Mucosa of descending colon (tissue), 3 donors: Measurements from ENCODE around the gene IRGQ. TPM values are rescaled to one million over a fixed set of nuclear protein-coding genes. Genes with fewer than 3 reads are reported as not detected.

ENCODE experiments used
- ATAC-seq: fragments of 200-7000 bp; cut with Tn5 transposase; one replicate; pipeline ENCODE4 v1.9.1; 2020; ENCODE audit warnings: mild to moderate bottlenecking, moderate library complexity
- DNase-seq, 3 donors: peaks; one replicate each; pipeline ENCODE4 v3.0.0-alpha.2; 2020
- H3K36me3 ChIP-seq: fragments of 200-600 bp; one replicate; pipeline ENCODE4 v1.8.0; 2021; ENCODE audit warnings: low read depth, mild to moderate bottlenecking
- H3K4me1 ChIP-seq: fragments of 200-600 bp; one replicate; pipeline ENCODE4 v1.8.0; 2021; ENCODE audit warnings: low read depth, mild to moderate bottlenecking
- H3K4me3 ChIP-seq: fragments of 200-600 bp; one replicate; pipeline ENCODE4 v1.8.0; 2021; ENCODE audit warnings: mild to moderate bottlenecking
- H3K9me3 ChIP-seq: fragments of 200-600 bp; one replicate; pipeline ENCODE4 v1.8.0; 2021; ENCODE audit warnings: mild to moderate bottlenecking
- intact Hi-C, 2 donors: fragments of 100-400 bp; cut with DNase I in 1 of 2; cut with micrococcal nuclease in 1 of 2; formaldehyde crosslinking; loops; one replicate each; pipeline versions ENCODE4 v1.11.0 to v1.11.1; 2022; cut with DNase I, micrococcal nuclease
- total RNA-seq, 3 donors: library from RNA; stranded (reverse); fragmentation: NEBNext Ultra II Directional in 2 of 3; extraction: Animal tissue kit (Norgen Biotek cat#: 25700) in 2 of 3; gene quantifications; one replicate each; pipeline versions ENCODE4 v1.2.1 to v1.2.4, GENCODE V29; 2021 to 2023
- TF ChIP-seq, protein P1 (sequence below): fragments of 200-600 bp; IDR thresholded peaks from one replicate; pipeline ENCODE4 v1.8.0; 2022; ENCODE audit warnings: antibody characterized with exemption, mild to moderate bottlenecking
- donor health status: DM: no; HTN: no; CAD: no; lungs with moderate emphysema.
- donor health status: DM: no; HTN: no; CAD: no.
- donor health status: DM: no; HTN: yes; CAD: no.

Gene IRGQ
- total RNA-seq, 3 donors from 2014 or later, result 18.9 to 29.4 (median 21.9) TPM

DNA sequence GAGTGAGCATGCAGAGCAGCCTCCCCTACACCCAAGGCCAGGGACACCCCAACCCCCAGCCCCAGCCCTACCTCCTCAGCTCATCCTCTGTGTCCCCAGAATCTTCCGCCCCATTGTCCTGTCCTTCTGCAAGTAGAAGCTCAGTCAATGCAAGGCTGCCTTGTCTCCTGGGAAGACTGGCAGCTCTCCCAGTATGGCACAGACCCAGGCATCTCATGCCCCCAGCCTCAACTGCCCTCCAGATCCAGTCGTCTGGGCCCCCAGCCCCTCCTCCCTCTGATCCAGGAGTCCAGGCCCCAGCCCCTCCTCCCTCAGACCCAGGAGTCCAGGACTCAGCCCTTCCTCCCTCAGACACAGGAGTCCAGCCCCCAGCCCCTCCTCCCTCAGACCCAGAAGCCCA, 50.0 kb downstream of the IRGQ start:
- ATAC-seq, result no peak
- intact Hi-C loops, result no loop called here
- no peaks in the 10 kb centered on the region for H3K4me1 ChIP-seq
- DNase-seq, result no peak
- no peaks in the 10 kb centered on the region for H3K36me3 ChIP-seq
- no peak overlapping the region for H3K4me3 ChIP-seq
- H3K9me3 ChIP-seq, result no peaks in the 10 kb centered on the region
- TF ChIP-seq, protein P1, sequence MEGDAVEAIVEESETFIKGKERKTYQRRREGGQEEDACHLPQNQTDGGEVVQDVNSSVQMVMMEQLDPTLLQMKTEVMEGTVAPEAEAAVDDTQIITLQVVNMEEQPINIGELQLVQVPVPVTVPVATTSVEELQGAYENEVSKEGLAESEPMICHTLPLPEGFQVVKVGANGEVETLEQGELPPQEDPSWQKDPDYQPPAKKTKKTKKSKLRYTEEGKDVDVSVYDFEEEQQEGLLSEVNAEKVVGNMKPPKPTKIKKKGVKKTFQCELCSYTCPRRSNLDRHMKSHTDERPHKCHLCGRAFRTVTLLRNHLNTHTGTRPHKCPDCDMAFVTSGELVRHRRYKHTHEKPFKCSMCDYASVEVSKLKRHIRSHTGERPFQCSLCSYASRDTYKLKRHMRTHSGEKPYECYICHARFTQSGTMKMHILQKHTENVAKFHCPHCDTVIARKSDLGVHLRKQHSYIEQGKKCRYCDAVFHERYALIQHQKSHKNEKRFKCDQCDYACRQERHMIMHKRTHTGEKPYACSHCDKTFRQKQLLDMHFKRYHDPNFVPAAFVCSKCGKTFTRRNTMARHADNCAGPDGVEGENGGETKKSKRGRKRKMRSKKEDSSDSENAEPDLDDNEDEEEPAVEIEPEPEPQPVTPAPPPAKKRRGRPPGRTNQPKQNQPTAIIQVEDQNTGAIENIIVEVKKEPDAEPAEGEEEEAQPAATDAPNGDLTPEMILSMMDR, result no peak

DNA sequence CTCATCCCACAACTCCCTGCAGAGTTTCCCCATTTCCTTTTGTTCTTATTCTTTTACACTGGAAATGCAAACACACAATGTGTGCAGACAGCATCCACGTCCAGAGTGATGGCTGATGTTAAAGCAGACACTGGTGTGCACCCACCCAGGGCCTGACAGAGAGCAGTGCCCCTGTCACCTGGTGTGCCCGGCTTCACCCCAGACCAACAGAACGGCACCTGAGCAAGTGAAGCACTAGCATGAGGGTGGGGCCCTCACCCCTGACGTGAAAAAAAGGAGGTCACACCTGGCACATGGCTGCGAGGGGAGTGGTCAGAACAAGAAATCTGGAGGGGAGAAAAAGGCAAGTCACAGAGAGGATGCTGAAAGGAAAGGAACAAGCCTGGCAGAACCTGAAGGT, 50.7 kb downstream of the IRGQ start:
- Histone ChIP-seq H3K9me3 (no peaks in the 10 kb centered on the region), H3K4me3 (no peak overlapping the region), H3K4me1 (no peaks in the 10 kb centered on the region), H3K36me3 (no peaks in the 10 kb centered on the region)
- intact Hi-C loops, result no loop called here
- ATAC-seq (no peak), DNase-seq (no peak)
- TF ChIP-seq, protein P1, result no peak

DNA sequence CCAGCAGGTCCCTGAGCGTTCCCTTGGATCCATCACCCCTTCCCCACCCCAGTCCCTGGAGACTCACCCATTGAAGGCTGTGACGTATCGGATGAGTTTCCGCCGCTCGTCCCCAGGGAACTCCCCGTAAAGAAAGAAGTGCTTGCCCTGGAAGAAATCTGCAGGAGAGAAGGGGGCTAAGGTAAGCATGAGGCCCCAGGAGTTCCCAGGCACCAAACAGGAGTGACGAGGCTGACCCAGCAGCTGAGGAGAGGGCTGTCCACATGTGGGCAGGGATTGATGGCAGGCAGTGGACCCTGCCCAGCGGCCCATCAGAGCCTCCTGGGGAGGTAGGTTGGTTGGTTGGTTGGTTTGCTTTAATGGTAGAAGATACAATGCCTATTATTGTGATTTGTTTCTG, 51.9 kb downstream of the IRGQ start:
- no peak for ATAC-seq
- DNase-seq, result no peak
- TF ChIP-seq, protein P1, result no peak
- intact Hi-C loops, result no loop called here
- Histone ChIP-seq H3K9me3 (peaks cover 3% of the 10 kb centered on the region), H3K36me3 (no peaks in the 10 kb centered on the region), H3K4me3 (no peak overlapping the region), H3K4me1 (no peaks in the 10 kb centered on the region)

DNA sequence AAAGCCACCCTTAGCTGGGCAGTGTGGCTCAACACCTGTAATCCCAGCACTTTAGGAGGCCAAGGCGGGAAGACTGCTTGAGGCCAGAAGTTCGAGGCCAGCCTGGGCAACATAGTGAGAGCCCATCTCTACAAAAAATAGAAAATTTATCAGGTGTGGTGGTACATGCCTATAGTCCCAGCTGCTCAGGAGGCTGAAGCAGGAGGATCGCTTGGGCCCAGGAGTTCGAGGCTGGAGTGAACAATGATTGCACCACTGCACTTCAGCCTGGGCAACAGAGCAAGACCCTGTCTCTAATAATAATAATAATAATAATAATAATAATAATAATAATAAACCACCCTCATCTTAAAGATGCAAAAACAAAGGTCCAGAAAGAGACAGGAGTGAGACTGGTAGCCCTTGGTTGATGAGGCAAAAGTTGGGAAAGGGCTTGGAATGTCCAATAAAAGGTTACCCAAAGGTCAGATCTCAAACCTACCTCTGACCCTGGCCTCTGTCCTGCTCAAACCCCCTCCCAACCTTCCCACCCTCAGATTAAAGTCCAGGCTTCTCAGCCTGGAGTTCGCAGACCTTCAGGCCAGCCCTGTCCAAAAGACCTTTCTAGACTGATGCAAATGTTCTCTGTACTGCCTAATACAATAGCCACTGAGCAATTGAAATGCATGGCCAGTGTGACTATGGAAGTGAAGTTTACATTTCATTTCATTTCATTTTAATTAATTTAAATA, 53.8 kb downstream of the IRGQ start:
- H3K4me1 ChIP-seq, result no peaks in the 10 kb centered on the region
- intact Hi-C loops, result no loop called here
- DNase-seq, result no peak
- no peak overlapping the region for H3K4me3 ChIP-seq
- no peaks in the 10 kb centered on the region for H3K36me3 ChIP-seq
- ATAC-seq, result no peak
- peaks cover 6% of the 10 kb centered on the region for H3K9me3 ChIP-seq
- TF ChIP-seq, protein P1, result no peak

DNA sequence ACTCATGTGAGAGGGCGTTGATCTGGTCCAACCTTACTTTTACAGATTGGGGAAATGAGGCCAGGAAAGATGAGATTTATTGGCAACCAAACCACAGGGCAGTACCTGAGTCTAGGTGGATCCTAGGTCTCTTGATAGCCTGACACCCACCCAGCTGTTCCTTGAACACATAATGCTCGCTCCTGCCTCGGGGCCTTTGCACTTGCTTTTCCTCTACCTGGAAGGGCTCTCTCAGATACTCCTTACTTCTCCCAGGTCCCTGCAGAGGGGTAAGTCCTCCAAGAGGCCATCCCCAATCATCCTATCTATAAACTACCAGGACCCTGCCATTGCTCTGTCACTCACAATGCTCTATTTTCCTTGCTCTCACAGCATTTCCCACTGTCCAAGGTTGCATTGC, 55.6 kb downstream of the IRGQ start:
- no peaks in the 10 kb centered on the region for H3K36me3 ChIP-seq
- H3K4me1 ChIP-seq, result no peaks in the 10 kb centered on the region
- H3K4me3 ChIP-seq, result no peak overlapping the region
- DNase-seq (no peak), ATAC-seq (no peak)
- TF ChIP-seq, protein P1, result no peak
- intact Hi-C loops, result no loop called here
- peaks cover 6% of the 10 kb centered on the region for H3K9me3 ChIP-seq
